ENCODE measurements around the gene EFL1. TPM values are rescaled to one million over a fixed set of nuclear protein-coding genes. Genes with fewer than 3 reads are reported as not detected.

EFL1 gene
- total RNA-seq, 1 donor from 2014 or later = 24.7 TPM

DNA sequence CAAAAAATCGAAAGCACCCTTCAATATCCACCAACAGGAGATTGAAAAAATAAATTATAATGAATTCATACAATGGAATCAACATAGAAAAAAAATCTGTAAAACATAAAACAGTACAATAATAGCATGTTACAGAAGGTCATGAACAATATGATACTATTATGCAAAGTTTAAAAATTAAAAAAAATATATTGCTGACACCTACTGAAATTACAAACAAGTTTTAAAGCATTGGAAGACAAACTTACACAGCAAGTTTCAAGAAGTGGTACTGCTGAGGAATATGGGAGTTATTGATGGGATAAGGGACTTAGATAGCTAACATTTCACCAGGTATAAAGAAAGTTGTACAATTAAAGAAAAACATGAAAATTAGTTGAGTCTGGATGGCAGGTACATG is 89.4 kb downstream of the EFL1 start:
- intact Hi-C loops (cut with DNase I) = no loop called here
- ATAC-seq = no peak
- no peak for DNase-seq
- no peaks in the 10 kb centered on the region for H3K27me3 ChIP-seq (ENCODE audit: low read depth)
- H3K4me1 ChIP-seq = no peaks in the 10 kb centered on the region
- H3K9me3 ChIP-seq = no peaks in the 10 kb centered on the region
- H3K4me3 ChIP-seq = no peak overlapping the region
- no peaks in the 10 kb centered on the region for H3K36me3 ChIP-seq
- no peak for TF ChIP-seq CTCF (IDR thresholded peaks at IDR 0.05)
- H3K27ac ChIP-seq = no peak overlapping the region

DNA sequence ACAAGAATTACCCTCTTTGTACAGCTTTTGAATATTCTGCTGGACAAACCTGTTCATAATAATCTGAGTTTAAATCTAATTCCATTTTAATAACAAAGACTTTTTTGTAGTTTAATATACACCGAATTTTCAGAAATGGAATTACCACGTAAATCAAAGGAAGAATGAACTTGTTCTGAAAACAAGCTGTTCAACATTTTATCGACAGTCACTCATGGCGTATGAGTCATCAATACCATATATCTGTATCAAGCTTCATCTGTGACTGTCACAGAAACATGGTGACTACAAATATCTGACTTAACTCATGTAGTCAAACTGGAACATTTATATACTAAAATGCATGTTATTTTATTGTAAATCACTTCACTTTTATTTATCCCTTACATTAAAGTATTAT is 90.0 kb downstream of the EFL1 start:
- Histone ChIP-seq H3K9me3 (no peaks in the 10 kb centered on the region), H3K27me3 (ENCODE audit: low read depth) (no peaks in the 10 kb centered on the region), H3K4me3 (no peak overlapping the region), H3K4me1 (no peaks in the 10 kb centered on the region), H3K36me3 (no peaks in the 10 kb centered on the region), H3K27ac (no peak overlapping the region)
- no peak for ATAC-seq
- no peak for DNase-seq
- intact Hi-C loops (cut with DNase I) = no loop called here
- no peak for TF ChIP-seq CTCF (IDR thresholded peaks at IDR 0.05)

GRCh38 chr15:82168757-82169156 is 93.8 kb downstream of the EFL1 start:
- Histone ChIP-seq H3K27me3 (ENCODE audit: low read depth) (no peaks in the 10 kb centered on the region), H3K36me3 (peaks cover 3% of the 10 kb centered on the region), H3K4me1 (no peaks in the 10 kb centered on the region), H3K27ac (no peak overlapping the region), H3K4me3 (no peak overlapping the region), H3K9me3 (no peaks in the 10 kb centered on the region)
- no peak for ATAC-seq
- intact Hi-C loops (cut with DNase I) = no loop called here
- no peak for TF ChIP-seq CTCF (IDR thresholded peaks at IDR 0.05)
- no peak for DNase-seq

DNA sequence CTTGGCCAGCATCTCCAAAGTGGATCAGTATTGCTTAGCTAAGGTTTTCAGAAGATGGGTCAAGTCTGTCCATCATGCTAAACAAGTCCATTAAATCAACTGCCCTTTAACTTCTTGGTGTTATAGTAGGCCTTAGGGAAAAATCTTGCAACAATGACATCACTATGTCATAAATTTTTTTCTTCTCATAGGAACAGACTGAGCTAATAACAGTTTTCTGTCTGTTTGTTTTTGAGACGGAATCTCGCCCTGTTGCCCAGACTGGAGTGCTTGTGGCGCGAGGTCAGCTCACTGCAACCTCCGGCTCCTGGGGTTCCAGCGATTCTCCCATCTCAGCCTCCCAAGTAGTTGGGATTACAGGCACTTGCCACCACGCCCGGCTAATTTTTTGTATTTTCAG is 94.2 kb downstream of the EFL1 start:
- ATAC-seq = no peak
- no peaks in the 10 kb centered on the region for H3K9me3 ChIP-seq
- intact Hi-C loops (cut with DNase I) = no loop called here

GRCh38 chr15:82165948-82166376 is 96.6 kb downstream of the EFL1 start:
- no peak for TF ChIP-seq CTCF (IDR thresholded peaks at IDR 0.05)
- intact Hi-C loops (cut with DNase I) = no loop called here
- no peak for ATAC-seq
- no peaks in the 10 kb centered on the region for H3K4me1 ChIP-seq
- H3K9me3 ChIP-seq = no peaks in the 10 kb centered on the region
- no peak overlapping the region for H3K4me3 ChIP-seq
- DNase-seq = no peak
- no peak overlapping the region for H3K27ac ChIP-seq
- peaks cover 23% of the 10 kb centered on the region for H3K36me3 ChIP-seq
- H3K27me3 ChIP-seq (ENCODE audit: low read depth) = no peaks in the 10 kb centered on the region

More for the DNA sequence above, 94.2 kb downstream of the EFL1 start:
- TF ChIP-seq CTCF (IDR thresholded peaks at IDR 0.05) = no peak
- H3K4me1 ChIP-seq = no peaks in the 10 kb centered on the region
- H3K4me3 ChIP-seq = no peak overlapping the region
- H3K36me3 ChIP-seq = peaks cover 8% of the 10 kb centered on the region
- H3K27ac ChIP-seq = no peak overlapping the region
- no peaks in the 10 kb centered on the region for H3K27me3 ChIP-seq (ENCODE audit: low read depth)
- no peak for DNase-seq

DNA sequence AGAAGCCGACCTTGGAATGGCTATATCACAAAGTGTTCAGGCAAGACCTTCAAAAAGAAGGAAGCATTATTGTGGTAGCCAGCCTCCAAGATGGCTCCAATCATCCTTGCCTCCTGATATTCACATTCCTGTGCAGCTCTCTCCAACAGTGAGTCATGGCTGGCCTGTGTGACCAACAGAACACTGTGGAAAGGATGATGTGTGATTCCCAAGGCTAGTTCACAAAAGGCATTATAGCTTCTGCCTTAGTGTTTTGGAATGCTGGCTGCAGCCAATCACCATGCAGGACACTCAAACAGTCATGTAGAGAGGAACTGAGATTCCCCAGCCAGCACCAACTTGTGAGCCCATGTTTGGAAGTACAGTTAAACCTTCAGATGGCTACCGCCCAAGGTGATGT is 102.6 kb downstream of the EFL1 start:
- no peaks in the 10 kb centered on the region for H3K4me1 ChIP-seq
- no peaks in the 10 kb centered on the region for H3K9me3 ChIP-seq
- intact Hi-C loops (cut with DNase I) = no loop called here
- no peak overlapping the region for H3K27ac ChIP-seq
- H3K27me3 ChIP-seq (ENCODE audit: low read depth) = no peaks in the 10 kb centered on the region
- H3K36me3 ChIP-seq = peaks cover 54% of the 10 kb centered on the region
- no peak overlapping the region for H3K4me3 ChIP-seq
- no peak for TF ChIP-seq CTCF (IDR thresholded peaks at IDR 0.05)
- DNase-seq (no peak), ATAC-seq (no peak)

Data from lower lobe of right lung (tissue), 2 donors.